ENCODE measurements around the gene DLG2.

The DLG2 gene

DNA sequence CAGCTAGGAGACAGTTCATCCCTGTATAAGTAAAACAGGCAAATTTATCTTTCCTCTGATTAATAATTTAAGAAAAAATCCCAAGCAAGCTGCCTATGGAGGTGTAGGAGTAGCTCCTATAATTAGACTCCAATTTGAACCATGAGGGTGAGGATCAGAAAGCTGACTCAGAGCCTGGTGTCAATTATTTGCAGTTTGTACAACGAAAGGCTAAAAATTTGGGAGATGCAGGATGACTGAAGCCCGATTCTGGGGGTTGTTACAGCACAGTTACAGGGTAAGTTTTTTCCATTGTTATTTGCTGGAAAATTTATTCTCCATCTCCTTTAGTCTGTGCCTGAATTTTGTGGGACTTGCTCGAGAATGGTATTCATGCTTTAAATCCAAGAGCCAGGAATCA is 1981.6 kb downstream of the DLG2 start:
- H3K27ac ChIP-seq (ENCODE audit: low read length, poor library complexity, severe bottlenecking): no peak overlapping the region
- H4K8ac ChIP-seq (ENCODE audit: low read length): no peak overlapping the region
- no peak overlapping the region for H3K14ac ChIP-seq (ENCODE audit: low read length in 2 of 2)
- no peaks in the 10 kb centered on the region for H3K9me3 ChIP-seq (ENCODE audit: control insufficient read depth, low read length)
- no peak overlapping the region for H2BK5ac ChIP-seq (ENCODE audit: low read depth, low read length, poor library complexity, severe bottlenecking)
- H2AK5ac ChIP-seq (ENCODE audit: low read length, severe bottlenecking): no peak overlapping the region
- no peak overlapping the region for H2AFZ ChIP-seq (ENCODE audit: low read depth, low read length)
- no peak overlapping the region for H3K18ac ChIP-seq (ENCODE audit: low read depth in 1 of 2, low read length in 2 of 2)
- H3K4me3 ChIP-seq (ENCODE audit: insufficient read depth in 1 of 2, low read depth in 1 of 2, low read length in 2 of 2): no peak overlapping the region
- no peak overlapping the region for H3K4me2 ChIP-seq (ENCODE audit: low read length, poor library complexity, severe bottlenecking)
- no peaks in the 10 kb centered on the region for H3K27me3 ChIP-seq (ENCODE audit: control insufficient read depth in 1 of 2, insufficient read depth in 1 of 2, low read length in 2 of 2)
- no peak overlapping the region for H2BK12ac ChIP-seq (ENCODE audit: low read length in 2 of 2)
- H2BK15ac ChIP-seq (ENCODE audit: low read depth, poor library complexity, severe bottlenecking): no peak overlapping the region
- H2BK120ac ChIP-seq (ENCODE audit: low read depth, low read length): no peak overlapping the region
- H3K4me1 ChIP-seq (ENCODE audit: control insufficient read depth, insufficient read depth, low read depth, low read length): no peaks in the 10 kb centered on the region
- H3K23ac ChIP-seq (ENCODE audit: low read length in 2 of 2): no peak overlapping the region
- H3K79me1 ChIP-seq (replicated peaks; ENCODE audit: low read length, poor library complexity, severe bottlenecking): no peaks in the 10 kb centered on the region
- 87% methylated on average over 3 of the region's 3 CpGs for WGBS
- H3K4ac ChIP-seq (ENCODE audit: low read depth in 1 of 2, low read length in 2 of 2): no peak overlapping the region
- H3K9ac ChIP-seq (ENCODE audit: low read length): no peak overlapping the region
- DNase-seq: no peak
- H3K36me3 ChIP-seq (ENCODE audit: control insufficient read depth in 1 of 2, insufficient read depth in 2 of 2, low read depth in 1 of 2, low read length in 2 of 2): no peaks in the 10 kb centered on the region
- H4K91ac ChIP-seq (ENCODE audit: low read length): no peak overlapping the region

DNA sequence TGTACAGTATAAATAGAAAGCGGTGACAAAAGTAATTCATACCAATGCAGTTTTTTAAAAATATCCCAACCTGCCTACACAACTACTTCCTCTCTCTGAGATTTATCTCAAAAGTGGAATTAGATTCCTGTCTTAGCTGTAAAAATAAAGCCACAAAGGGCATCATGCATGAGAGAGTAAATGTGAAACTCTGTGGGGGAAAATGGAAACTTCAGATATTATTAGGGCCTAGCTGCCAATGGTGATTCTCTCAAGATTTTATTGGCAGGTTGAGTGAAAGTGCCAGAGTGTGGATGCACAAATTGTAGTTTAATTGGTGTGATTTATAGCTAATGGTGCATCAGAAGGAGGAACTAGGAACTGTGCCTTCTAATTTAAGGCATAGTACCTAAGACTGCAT is 1984.0 kb downstream of the DLG2 start:
- Histone ChIP-seq H2BK5ac (ENCODE audit: low read depth, low read length, poor library complexity, severe bottlenecking) (no peak overlapping the region), H4K91ac (ENCODE audit: low read length) (no peak overlapping the region), H3K9me3 (ENCODE audit: control insufficient read depth, low read length) (no peaks in the 10 kb centered on the region), H3K9ac (ENCODE audit: low read length) (no peak overlapping the region), H3K27ac (ENCODE audit: low read length, poor library complexity, severe bottlenecking) (no peak overlapping the region), H2BK15ac (ENCODE audit: low read depth, poor library complexity, severe bottlenecking) (no peak overlapping the region), H3K4me3 (ENCODE audit: insufficient read depth in 1 of 2, low read depth in 1 of 2, low read length in 2 of 2) (no peak overlapping the region), H3K79me1 (replicated peaks; ENCODE audit: low read length, poor library complexity, severe bottlenecking) (no peaks in the 10 kb centered on the region), H3K23ac (ENCODE audit: low read length in 2 of 2) (no peak overlapping the region), H3K14ac (ENCODE audit: low read length in 2 of 2) (no peak overlapping the region), H3K18ac (ENCODE audit: low read depth in 1 of 2, low read length in 2 of 2) (no peak overlapping the region), H2AK5ac (ENCODE audit: low read length, severe bottlenecking) (no peak overlapping the region), H3K27me3 (ENCODE audit: control insufficient read depth in 1 of 2, insufficient read depth in 1 of 2, low read length in 2 of 2) (no peaks in the 10 kb centered on the region), H2BK12ac (ENCODE audit: low read length in 2 of 2) (no peak overlapping the region), H2AFZ (ENCODE audit: low read depth, low read length) (no peak overlapping the region), H3K36me3 (ENCODE audit: control insufficient read depth in 1 of 2, insufficient read depth in 2 of 2, low read depth in 1 of 2, low read length in 2 of 2) (no peaks in the 10 kb centered on the region), H3K4ac (ENCODE audit: low read depth in 1 of 2, low read length in 2 of 2) (no peak overlapping the region), H3K4me1 (ENCODE audit: control insufficient read depth, insufficient read depth, low read depth, low read length) (no peaks in the 10 kb centered on the region), H3K4me2 (ENCODE audit: low read length, poor library complexity, severe bottlenecking) (no peak overlapping the region), H4K8ac (ENCODE audit: low read length) (no peak overlapping the region), H2BK120ac (ENCODE audit: low read depth, low read length) (no peak overlapping the region)
- WGBS: no CpG with 5 or more reads among the region's 1 CpG
- no peak for DNase-seq

- peak overlapping the region; percentile 74 for H3K9ac ChIP-seq (ENCODE audit: low read length)
- H3K18ac ChIP-seq (ENCODE audit: low read depth in 1 of 2, low read length in 2 of 2): no peak overlapping the region
- H3K4me2 ChIP-seq (ENCODE audit: low read length, poor library complexity, severe bottlenecking): no peak overlapping the region
- H3K4me3 ChIP-seq (ENCODE audit: insufficient read depth in 1 of 2, low read depth in 1 of 2, low read length in 2 of 2): peak overlapping the region in 1 of 2 experiments; percentile 39
- no peak overlapping the region for H3K4ac ChIP-seq (ENCODE audit: low read depth in 1 of 2, low read length in 2 of 2)
- H2BK12ac ChIP-seq (ENCODE audit: low read length in 2 of 2): no peak overlapping the region
- no peak overlapping the region for H2AK5ac ChIP-seq (ENCODE audit: low read length, severe bottlenecking)
- H3K4me1 ChIP-seq (ENCODE audit: control insufficient read depth, insufficient read depth, low read depth, low read length): no peaks in the 10 kb centered on the region
- no peak overlapping the region for H3K14ac ChIP-seq (ENCODE audit: low read length in 2 of 2)
- no peaks in the 10 kb centered on the region for H3K79me1 ChIP-seq (replicated peaks; ENCODE audit: low read length, poor library complexity, severe bottlenecking)
- no peak overlapping the region for H3K27ac ChIP-seq (ENCODE audit: low read length, poor library complexity, severe bottlenecking)
- H2BK15ac ChIP-seq (ENCODE audit: low read depth, poor library complexity, severe bottlenecking): no peak overlapping the region
- no peak overlapping the region for H4K91ac ChIP-seq (ENCODE audit: low read length)
- no peak overlapping the region for H2BK120ac ChIP-seq (ENCODE audit: low read depth, low read length)
- no peak overlapping the region for H3K23ac ChIP-seq (ENCODE audit: low read length in 2 of 2)
- H3K36me3 ChIP-seq (ENCODE audit: control insufficient read depth in 1 of 2, insufficient read depth in 2 of 2, low read depth in 1 of 2, low read length in 2 of 2): no peaks in the 10 kb centered on the region
- H4K8ac ChIP-seq (ENCODE audit: low read length): no peak overlapping the region
- no peak overlapping the region for H2BK5ac ChIP-seq (ENCODE audit: low read depth, low read length, poor library complexity, severe bottlenecking)
- no peaks in the 10 kb centered on the region for H3K27me3 ChIP-seq (ENCODE audit: control insufficient read depth in 1 of 2, insufficient read depth in 1 of 2, low read length in 2 of 2)
- no peak for DNase-seq
- H2AFZ ChIP-seq (ENCODE audit: low read depth, low read length): no peak overlapping the region
- H3K9me3 ChIP-seq (ENCODE audit: control insufficient read depth, low read length): no peaks in the 10 kb centered on the region
These were observed 1984.6 kb downstream of the DLG2 start for GRCh38 chr11:83642500-83642899.

- no peak overlapping the region for H3K23ac ChIP-seq (ENCODE audit: low read length in 2 of 2)
- 83% methylated on average over 5 of the region's 7 CpGs for WGBS
- H2BK15ac ChIP-seq (ENCODE audit: low read depth, poor library complexity, severe bottlenecking): no peak overlapping the region
- no peak overlapping the region for H2BK120ac ChIP-seq (ENCODE audit: low read depth, low read length)
- DNase-seq: peak; percentile 27
- no peak overlapping the region for H2BK12ac ChIP-seq (ENCODE audit: low read length in 2 of 2)
- H3K4me1 ChIP-seq (ENCODE audit: control insufficient read depth, insufficient read depth, low read depth, low read length): no peaks in the 10 kb centered on the region
- no peak overlapping the region for H4K91ac ChIP-seq (ENCODE audit: low read length)
- no peaks in the 10 kb centered on the region for H3K9me3 ChIP-seq (ENCODE audit: control insufficient read depth, low read length)
- H3K27me3 ChIP-seq (ENCODE audit: control insufficient read depth in 1 of 2, insufficient read depth in 1 of 2, low read length in 2 of 2): no peaks in the 10 kb centered on the region
- no peak overlapping the region for H2BK5ac ChIP-seq (ENCODE audit: low read depth, low read length, poor library complexity, severe bottlenecking)
- peak overlapping the region; percentile 74 for H3K9ac ChIP-seq (ENCODE audit: low read length)
- H4K8ac ChIP-seq (ENCODE audit: low read length): no peak overlapping the region
- H3K4ac ChIP-seq (ENCODE audit: low read depth in 1 of 2, low read length in 2 of 2): no peak overlapping the region
- H3K18ac ChIP-seq (ENCODE audit: low read depth in 1 of 2, low read length in 2 of 2): no peak overlapping the region
- H3K4me2 ChIP-seq (ENCODE audit: low read length, poor library complexity, severe bottlenecking): no peak overlapping the region
- no peak overlapping the region for H2AK5ac ChIP-seq (ENCODE audit: low read length, severe bottlenecking)
- no peak overlapping the region for H3K27ac ChIP-seq (ENCODE audit: low read length, poor library complexity, severe bottlenecking)
- no peak overlapping the region for H2AFZ ChIP-seq (ENCODE audit: low read depth, low read length)
- H3K36me3 ChIP-seq (ENCODE audit: control insufficient read depth in 1 of 2, insufficient read depth in 2 of 2, low read depth in 1 of 2, low read length in 2 of 2): no peaks in the 10 kb centered on the region
- no peak overlapping the region for H3K4me3 ChIP-seq (ENCODE audit: insufficient read depth in 1 of 2, low read depth in 1 of 2, low read length in 2 of 2)
- H3K79me1 ChIP-seq (replicated peaks; ENCODE audit: low read length, poor library complexity, severe bottlenecking): no peaks in the 10 kb centered on the region
- H3K14ac ChIP-seq (ENCODE audit: low read length in 2 of 2): no peak overlapping the region
These were observed 1985.6 kb downstream of the DLG2 start for GRCh38 chr11:83641511-83641910.

All from mesenchymal stem cell (in vitro differentiated cells and primary cell).